ENCODE measurements around the gene ATAD3A.
"Not testable (repeated sequence)": the region's sequence is repeated elsewhere in the genome, so short reads cannot be mapped to it uniquely, and the experiment has no call there.

ATAD3A gene

DNA sequence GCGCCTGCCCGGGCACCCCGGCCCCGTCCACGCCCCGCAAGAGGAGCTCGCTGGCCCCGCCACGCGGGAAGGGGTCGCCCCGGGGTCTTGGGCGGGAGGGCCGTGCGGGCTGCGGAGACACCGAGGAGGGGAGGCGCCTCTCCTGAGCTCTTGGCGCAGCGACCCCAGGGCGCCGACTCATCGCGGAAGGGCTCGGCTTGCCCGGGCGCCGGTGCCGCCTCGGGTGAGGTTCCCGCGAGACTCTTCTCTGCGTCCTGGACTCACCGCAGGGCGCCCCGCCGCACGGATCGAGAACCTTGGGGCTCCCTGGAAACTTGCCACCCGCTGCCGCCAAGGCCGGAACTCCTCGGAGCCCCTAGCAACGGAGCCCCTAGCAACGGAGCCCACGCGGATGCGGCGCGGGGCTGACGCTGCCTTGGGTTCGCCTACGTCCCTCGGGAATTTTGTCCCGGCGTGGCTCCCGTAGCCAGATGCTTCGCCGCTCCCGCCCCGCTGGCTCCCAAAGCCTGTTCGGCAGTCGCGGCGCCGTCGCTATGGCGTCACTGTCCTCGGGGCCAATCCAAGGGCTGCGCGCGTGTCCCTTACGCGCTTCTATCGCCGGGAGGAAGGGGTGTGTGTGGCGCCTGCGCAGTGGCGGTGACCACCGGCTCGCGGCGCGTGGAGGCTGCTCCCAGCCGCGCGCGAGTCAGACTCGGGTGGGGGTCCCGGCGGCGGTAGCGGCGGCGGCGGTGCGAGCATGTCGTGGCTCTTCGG lies at the start of gene ATAD3A:
Gene ATAD3A (plus strand): TSS at position 630 of the 753 bp plus-strand sequence. CDS start 107 bp downstream, at position 737.
- peak; percentile 97 for DNase-seq

DNA sequence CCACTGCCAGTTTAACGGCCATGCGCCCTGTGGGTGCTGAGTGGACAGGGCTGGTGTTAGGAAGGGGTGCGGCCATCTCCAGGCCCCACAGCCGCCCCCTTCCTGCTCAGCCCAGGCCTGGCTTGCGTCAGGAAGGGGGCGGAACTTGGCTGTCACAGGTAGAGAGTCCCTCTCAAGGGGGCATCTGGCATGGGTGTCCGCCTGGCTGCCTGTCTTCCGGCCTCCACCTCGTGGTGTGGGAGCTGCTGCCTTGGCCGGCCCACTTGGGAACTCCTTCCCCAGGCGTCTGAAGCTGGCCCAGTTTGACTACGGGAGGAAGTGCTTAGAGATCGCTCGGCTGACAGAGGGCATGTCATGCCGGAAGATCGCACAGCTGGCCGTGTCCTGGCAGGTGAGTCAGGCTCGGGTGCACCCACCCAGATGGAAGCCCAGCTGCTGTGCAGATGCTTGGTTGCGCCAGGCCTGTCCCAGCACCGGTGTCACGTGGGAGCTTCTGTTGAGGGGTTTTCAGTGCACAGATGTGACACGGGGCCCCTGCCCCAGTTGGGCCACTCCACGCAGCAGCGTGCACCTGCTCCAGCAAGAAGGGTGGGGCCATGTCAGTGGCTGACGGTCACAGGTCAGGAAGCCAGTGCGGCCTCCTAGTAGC lies 49.5 kb upstream of the ATAD3A start:
- DNase-seq = peak; percentile 26

- DNase-seq = no peak
Measured at GRCh38 chr1:1463312-1463711, 48.6 kb upstream of the ATAD3A start.

- DNase-seq = not testable (repeated sequence)
Measured at GRCh38 chr1:1468196-1468985, 43.6 kb upstream of the ATAD3A start.

GRCh38 chr1:1470626-1471388 lies 41.2 kb upstream of the ATAD3A start:
- peak; percentile 6 for DNase-seq

DNA sequence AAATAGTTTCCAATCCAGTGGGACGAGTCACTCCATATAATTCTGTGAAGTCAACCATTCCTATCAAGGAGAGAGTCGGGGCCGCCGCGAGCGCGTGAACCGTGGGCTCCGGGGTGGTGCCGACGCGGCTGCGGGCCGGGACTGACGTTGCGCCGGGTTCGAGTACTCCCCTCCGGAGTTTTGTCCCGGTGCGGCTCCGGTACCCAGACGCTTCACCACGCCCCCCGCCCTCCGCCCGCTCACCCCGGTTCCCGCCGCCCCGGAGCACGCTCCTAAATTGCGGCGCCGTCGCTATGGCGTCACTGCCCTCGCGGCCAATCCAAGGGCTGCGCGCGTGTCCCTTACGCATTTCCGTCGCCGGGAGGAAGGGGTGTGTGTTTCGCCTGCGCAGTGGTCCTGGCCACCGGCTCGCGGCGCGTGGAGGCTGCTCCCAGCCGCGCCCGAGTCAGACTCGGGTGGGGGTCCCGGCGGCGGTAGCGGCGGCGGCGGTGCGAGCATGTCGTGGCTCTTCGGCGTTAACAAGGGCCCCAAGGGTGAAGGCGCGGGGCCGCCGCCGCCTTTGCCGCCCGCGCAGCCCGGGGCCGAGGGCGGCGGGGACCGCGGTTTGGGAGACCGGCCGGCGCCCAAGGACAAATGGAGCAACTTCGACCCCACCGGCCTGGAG lies 40.4 kb upstream of the ATAD3A start, which contains the start of gene ATAD3B:
Gene ATAD3B (plus strand): TSS at position 377 of the 664 bp plus-strand sequence. CDS start 120 bp downstream, at position 497.
- DNase-seq = peak; percentile 93

GRCh38 chr1:1472053-1472876 lies 39.7 kb upstream of the ATAD3A start:
- not testable (repeated sequence) for DNase-seq

- not testable (repeated sequence) for DNase-seq
Measured at GRCh38 chr1:1476011-1476410, 36.0 kb upstream of the ATAD3A start.

GRCh38 chr1:1477206-1477605 lies 34.8 kb upstream of the ATAD3A start:
- no peak for DNase-seq

DNA sequence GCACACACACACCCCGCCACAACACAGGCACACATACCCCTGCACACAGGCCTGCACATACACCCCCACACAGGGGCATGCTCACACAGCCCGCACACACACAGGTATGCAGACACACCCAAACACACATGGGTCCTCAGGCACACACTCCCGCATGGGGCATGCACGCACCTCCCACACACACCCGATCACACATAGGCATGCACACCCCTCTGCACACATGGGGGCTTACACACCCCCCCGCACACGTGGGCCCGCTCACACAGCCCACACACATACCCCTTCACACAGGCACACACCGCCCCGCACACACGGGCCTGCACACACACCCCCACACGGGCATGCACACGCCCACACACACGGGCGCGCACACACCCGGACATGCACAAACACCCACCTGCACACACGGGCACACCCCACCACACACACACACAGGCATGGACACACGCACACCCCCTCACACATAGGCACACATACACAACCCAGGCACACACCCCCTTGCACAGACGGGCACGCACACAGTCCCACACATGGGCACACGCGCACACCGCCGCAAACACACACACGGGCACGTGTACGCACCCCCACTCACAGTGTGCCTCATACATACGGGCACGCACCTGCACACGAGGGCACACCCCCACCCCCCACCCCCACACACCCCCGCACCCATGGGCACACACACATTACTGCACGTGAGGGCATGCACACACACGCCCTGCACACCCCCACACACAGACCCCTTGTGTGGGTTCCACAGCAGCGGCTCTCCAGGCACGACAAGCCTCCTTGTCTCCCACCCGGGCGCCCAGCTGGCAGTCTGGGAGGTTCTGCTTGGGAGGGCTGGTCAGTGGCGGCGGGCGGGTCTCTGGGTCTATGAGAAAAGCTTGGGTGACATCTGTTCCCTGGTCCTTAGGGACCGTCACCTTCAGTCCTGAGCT lies 32.1 kb upstream of the ATAD3A start:
- DNase-seq = no peak

- not testable (repeated sequence) for DNase-seq
Measured at GRCh38 chr1:1480488-1480867, 31.5 kb upstream of the ATAD3A start.

- DNase-seq = not testable (repeated sequence)
Measured at GRCh38 chr1:1481811-1482210, 30.2 kb upstream of the ATAD3A start.

DNA sequence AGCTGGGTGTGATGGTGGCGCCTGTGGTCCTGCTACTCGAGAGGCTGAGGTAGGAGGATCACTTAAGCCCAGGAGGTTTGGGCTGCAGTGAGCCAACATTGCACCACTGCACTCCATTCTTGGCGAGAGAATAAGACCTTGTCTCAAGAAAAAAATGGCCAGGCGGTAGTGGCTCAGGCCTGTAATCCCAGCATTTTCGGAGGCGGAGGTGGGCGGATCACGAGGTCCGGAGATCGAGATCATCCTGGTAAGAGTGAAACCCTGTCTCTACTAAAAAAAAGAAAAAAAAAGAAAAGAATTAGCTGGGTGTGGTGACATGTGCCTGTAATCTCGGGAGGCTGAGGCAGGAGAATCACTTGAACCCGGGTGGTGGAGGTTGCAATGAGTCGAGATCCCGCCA lies 29.1 kb upstream of the ATAD3A start:
- DNase-seq = no peak

DNA sequence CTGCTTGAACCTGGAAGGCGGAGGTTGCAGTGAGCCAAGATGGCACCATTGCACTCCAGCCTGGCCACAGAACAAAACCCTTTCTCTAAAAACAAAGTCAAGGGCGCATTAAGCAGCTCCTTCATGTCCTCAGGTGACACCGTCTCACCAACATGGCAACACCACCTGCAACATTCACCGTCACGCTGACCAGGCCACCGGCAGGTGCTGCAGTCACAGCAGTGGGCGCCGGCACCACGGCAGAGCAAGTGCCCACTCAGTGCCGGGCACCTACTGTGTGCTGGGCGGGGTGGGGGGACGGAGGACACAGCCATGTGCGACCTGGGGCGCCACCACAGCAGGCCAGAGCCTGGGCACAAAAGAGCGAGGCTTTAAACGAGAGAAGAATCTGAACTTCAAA lies 28.2 kb upstream of the ATAD3A start:
- no peak for DNase-seq

DNA sequence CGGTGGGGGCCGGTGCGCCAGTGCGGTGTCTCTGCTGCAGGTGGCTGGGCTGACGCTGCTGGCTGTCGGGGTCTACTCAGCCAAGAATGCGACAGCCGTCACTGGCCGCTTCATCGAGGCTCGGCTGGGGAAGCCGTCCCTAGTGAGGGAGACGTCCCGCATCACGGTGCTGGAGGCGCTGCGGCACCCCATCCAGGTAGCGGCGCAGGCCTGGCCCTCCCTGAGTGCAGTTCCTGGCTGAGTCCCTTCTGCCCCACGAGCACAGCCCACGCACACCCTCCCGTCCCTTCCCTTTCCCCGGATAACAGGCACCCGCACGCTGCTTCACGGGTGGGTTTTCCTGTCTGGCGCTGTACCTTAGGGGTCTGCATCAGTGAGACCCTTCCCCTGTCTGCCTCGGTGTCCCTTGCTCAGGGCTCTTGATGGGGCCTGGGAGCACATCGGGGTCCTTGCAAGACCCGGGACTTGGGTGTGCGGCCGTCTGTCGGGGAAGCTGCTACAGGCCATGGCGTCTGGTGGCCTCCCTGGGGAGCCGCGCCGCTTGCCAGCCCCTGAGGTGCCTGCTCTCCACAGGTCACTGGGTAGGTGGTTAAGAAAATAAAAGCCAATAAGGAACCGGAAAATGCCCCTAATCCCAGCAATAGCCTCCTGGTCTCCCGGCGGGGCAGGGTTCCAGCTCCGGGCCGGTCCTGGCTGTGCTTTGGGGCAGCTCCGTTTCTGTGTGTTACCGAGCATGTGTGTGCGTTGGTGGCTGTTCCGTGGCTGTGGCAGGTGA lies 26.8 kb upstream of the ATAD3A start:
- not testable (repeated sequence) for DNase-seq

DNA sequence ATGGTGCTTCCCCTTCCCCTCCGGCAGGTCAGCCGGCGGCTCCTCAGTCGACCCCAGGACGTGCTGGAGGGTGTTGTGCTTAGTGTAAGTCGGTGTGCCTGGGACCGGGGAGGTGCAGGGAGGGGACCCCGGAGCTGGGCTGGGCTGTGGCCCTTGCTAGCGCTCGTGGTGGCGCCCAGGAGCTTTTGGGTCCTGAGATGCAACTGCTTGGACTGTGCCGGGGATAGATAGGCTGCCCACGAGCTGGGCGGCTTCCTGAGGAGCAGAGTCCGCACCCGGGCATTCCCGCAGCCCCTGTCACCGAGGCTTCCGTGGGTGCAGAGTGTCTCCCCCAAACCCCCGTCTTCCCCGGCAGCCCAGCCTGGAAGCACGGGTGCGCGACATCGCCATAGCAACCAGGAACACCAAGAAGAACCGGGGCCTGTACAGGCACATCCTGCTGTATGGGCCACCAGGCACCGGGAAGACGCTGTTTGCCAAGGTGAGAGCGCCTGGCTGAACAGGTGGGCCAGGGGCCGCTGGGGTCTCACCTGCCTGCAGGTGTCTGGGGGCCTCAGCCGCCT lies 26.1 kb upstream of the ATAD3A start:
- DNase-seq = not testable (repeated sequence)

- DNase-seq = no peak
Measured at GRCh38 chr1:1487701-1488100, 24.3 kb upstream of the ATAD3A start.

GRCh38 chr1:1489231-1489630 lies 22.7 kb upstream of the ATAD3A start:
- DNase-seq = no peak

DNA sequence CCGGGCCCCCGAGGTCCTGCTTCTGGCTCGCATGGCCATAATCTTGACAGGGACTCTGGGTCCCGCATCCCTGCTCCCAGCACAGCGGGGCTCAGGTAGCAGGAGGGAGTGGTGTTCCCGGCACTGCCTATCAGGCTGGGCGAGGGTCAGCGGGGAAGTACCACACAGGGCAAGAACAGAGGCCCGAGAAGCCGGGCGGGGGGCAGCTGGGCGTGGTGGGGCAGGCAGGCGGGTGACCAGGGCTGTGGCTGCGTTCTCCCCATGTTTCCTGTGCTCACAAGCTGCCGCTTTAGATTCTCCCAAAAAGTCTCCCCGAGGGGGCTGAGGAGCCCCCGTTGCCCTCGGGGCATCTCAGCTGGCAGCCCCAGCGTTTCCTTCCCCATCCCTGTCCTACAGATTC lies 22.1 kb upstream of the ATAD3A start:
- DNase-seq = no peak

All from CD4-positive, alpha-beta T cell treated with Interleukin-17A for 4 hours (primary cell).